Activated CD4-positive, alpha-beta memory T cell treated with anti-CD3 and anti-CD28 coated beads for 36 hours (primary cell): ENCODE data around the gene COQ10A. TPM values are rescaled to one million over a fixed set of nuclear protein-coding genes. Genes with fewer than 3 reads are reported as not detected.
"Not testable (repeated sequence)": the region's sequence is repeated elsewhere in the genome, so short reads cannot be mapped to it uniquely, and the experiment has no call there.

Experiments used
- CTCF ChIA-PET: fragments of 350-600 bp; sonication (Branson Sonifier 250); formaldehyde crosslinking; loops from one replicate; lab custom pipeline; 2021; ENCODE audit warnings: antibody characterized with exemption, inconsistent platforms; lab: Charles Lee
- POLR2A ChIA-PET: fragments of 350-600 bp; sonication (Branson Sonifier 250); formaldehyde crosslinking; loops from one replicate; lab custom pipeline; 2021; ENCODE audit warnings: antibody characterized with exemption; lab: Charles Lee
- DNase-seq: peaks from one replicate; pipeline ENCODE4 v3.0.0-alpha.2; 2020
- H3K27ac Mint-ChIP-seq: one replicate; pipeline ENCODE4 v1.8.0; 2021; ENCODE audit warnings: mixed read lengths
- H3K27me3 Mint-ChIP-seq: one replicate; pipeline ENCODE4 v1.8.0; 2021; ENCODE audit warnings: mixed read lengths
- H3K36me3 Mint-ChIP-seq: one replicate; pipeline ENCODE4 v1.8.0; 2021; ENCODE audit warnings: mixed read lengths
- H3K4me1 Mint-ChIP-seq: one replicate; pipeline ENCODE4 v1.8.0; 2021; ENCODE audit warnings: low read depth, mixed read lengths
- H3K4me3 Mint-ChIP-seq: one replicate; pipeline ENCODE4 v1.8.0; 2021; ENCODE audit warnings: mild to moderate bottlenecking, mixed read lengths
- H3K9me3 Mint-ChIP-seq: one replicate; pipeline ENCODE4 v1.8.0; 2021; ENCODE audit warnings: mixed read lengths
- intact Hi-C: fragments of 100-400 bp; cut with micrococcal nuclease; formaldehyde crosslinking; loops from one replicate; pipeline ENCODE4 v1.15.1; 2023
- total RNA-seq, 2 experiments: library from RNA; stranded (reverse); gene quantifications; one replicate each; pipeline ENCODE4 v1.2.3, GENCODE V29; 2021

Gene COQ10A
- total RNA-seq, 2 experiments from 2014 or later: 6.3 to 7.0 TPM

GRCh38 chr12:56280849-56281248 lies 14.1 kb downstream of the COQ10A start:
- intact Hi-C loops: no loop called here
- CTCF ChIA-PET: no interaction called here
- POLR2A ChIA-PET: no interaction called here
- Mint-ChIP-seq H3K27ac (no peak overlapping the region), H3K9me3 (no peaks in the 10 kb centered on the region), H3K4me3 (no peak overlapping the region), H3K36me3 (peaks cover 39% of the 10 kb centered on the region), H3K27me3 (no peaks in the 10 kb centered on the region), H3K4me1 (no peaks in the 10 kb centered on the region)
- DNase-seq: no peak

DNA sequence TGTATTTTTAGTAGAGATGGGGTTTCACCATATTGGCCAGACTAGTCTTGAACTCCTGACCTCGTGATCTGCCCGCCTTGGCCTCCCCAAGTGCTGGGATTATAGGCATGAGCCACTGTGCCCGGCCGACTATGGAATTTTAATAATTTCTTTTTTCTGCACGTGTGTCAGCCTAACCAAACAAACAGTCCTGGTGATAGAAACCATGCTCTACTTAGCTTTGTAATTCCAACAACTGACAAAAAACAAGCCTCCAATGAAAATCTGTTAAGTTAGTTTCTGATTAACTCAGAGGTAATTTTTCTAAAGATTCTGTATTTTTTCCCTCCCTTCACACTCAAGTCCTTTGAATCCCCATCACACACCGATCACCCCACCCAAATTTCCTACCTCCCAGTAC lies 15.3 kb downstream of the COQ10A start:
- Mint-ChIP-seq H3K4me1 (no peaks in the 10 kb centered on the region), H3K36me3 (peaks cover 38% of the 10 kb centered on the region), H3K4me3 (no peak overlapping the region), H3K27ac (peak overlapping the region; percentile 33), H3K27me3 (no peaks in the 10 kb centered on the region), H3K9me3 (no peaks in the 10 kb centered on the region)
- POLR2A ChIA-PET: no interaction called here
- intact Hi-C loops: no loop called here
- CTCF ChIA-PET: interaction anchor here (0.9 kb wide), 1 partner anchor 92 kb away, joined by 3 read pairs; the partner anchor contains the start of gene SMARCC2
- DNase-seq: no peak

DNA sequence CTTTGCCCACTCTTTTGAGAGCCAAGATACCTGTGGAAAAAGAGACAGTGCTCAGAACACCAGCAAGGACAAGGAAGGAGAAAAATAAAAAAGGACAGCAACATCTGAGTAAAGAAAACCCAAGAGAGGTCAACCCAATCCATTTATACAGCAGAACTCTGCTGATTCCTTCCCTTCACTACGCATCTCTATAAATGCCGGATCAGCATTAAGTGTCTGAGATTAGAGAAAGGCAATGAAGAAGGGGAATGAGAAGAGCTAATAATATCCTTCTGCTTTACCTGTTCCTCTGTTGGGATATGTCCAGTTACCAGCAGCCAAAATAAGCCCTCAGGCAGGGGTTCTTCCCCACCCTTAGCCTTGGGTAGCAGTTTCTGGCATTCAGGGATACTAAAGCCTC lies 15.8 kb downstream of the COQ10A start:
- peaks cover 38% of the 10 kb centered on the region for H3K36me3 Mint-ChIP-seq
- intact Hi-C loops: no loop called here

GRCh38 chr12:56284263-56284662 lies 17.5 kb downstream of the COQ10A start:
- CTCF ChIA-PET: interaction anchor here (1.9 kb wide), 1 partner anchor 17 kb away, joined by 6 read pairs; the partner anchor contains the start of gene COQ10A
- DNase-seq, H3K4me1 Mint-ChIP-seq, H3K9me3 Mint-ChIP-seq, H3K4me3 Mint-ChIP-seq, H3K27ac Mint-ChIP-seq, H3K27me3 Mint-ChIP-seq, intact Hi-C loops: not testable (repeated sequence)
- H3K36me3 Mint-ChIP-seq: peaks cover 34% of the 10 kb centered on the region
- POLR2A ChIA-PET: interaction anchor here (0.7 kb wide), 1 partner anchor 26 kb away, joined by 3 read pairs; no protein-coding TSS in a partner anchor

More for the DNA sequence above, 15.8 kb downstream of the COQ10A start:
- no peaks in the 10 kb centered on the region for H3K9me3 Mint-ChIP-seq
- H3K27me3 Mint-ChIP-seq: no peaks in the 10 kb centered on the region
- no peaks in the 10 kb centered on the region for H3K4me1 Mint-ChIP-seq
- CTCF ChIA-PET: interaction anchor here (0.8 to 0.9 kb wide), 2 partner anchors 93 to 182 kb away, joined by 3 read pairs; partner anchors contain the start of gene SMARCC2
- DNase-seq: no peak
- POLR2A ChIA-PET: no interaction called here
- no peak overlapping the region for H3K4me3 Mint-ChIP-seq
- peak overlapping the region; percentile 33 for H3K27ac Mint-ChIP-seq

DNA sequence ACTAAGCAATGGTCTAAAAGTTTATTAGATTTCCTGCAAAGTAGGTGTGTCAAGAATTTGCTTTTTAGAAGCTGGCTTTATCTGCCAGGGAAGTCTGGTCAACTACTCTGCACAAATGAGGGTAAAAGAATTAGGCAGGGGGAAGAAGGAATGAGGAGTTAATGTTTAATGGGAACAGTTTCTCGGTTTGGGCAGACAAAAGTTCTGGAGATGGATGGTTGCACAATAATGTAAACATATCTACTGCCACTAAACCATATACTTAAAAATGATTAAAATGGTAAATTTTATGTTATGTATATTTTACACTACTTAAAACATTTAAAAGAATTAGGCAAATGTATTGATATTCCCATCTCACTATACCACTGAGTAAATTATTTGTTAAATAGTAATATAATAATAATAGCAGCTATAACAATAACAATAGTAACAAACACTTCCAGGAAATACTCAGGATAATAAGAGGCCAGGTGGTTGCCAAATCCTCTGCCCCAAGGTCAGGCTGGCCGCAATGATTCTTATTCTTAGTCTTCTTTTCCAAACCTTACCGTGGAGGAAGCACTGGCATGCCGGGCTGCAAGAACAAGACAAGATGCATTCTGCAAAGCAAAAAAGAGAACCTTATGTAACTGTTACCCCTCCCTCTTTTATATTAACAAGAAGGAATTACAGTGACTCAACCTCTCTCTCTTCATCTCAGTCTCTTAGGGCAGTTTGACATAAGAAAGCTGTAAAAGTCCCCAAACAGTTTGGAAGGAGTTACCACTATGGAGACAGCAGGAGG lies 19.5 kb downstream of the COQ10A start:
- Mint-ChIP-seq H3K9me3 (no peaks in the 10 kb centered on the region), H3K27ac (no peak overlapping the region), H3K4me3 (no peak overlapping the region), H3K27me3 (no peaks in the 10 kb centered on the region), H3K36me3 (peaks cover 37% of the 10 kb centered on the region), H3K4me1 (peaks cover 12% of the 10 kb centered on the region)
- ChIA-PET POLR2A (no interaction called here), CTCF (interaction anchor here (1.0 to 2.3 kb wide), 3 partner anchors 19 to 307 kb away, joined by 3 to 9 read pairs (median 6); partner anchors contain the start of gene COQ10A)
- intact Hi-C loops: no loop called here
- DNase-seq: no peak

DNA sequence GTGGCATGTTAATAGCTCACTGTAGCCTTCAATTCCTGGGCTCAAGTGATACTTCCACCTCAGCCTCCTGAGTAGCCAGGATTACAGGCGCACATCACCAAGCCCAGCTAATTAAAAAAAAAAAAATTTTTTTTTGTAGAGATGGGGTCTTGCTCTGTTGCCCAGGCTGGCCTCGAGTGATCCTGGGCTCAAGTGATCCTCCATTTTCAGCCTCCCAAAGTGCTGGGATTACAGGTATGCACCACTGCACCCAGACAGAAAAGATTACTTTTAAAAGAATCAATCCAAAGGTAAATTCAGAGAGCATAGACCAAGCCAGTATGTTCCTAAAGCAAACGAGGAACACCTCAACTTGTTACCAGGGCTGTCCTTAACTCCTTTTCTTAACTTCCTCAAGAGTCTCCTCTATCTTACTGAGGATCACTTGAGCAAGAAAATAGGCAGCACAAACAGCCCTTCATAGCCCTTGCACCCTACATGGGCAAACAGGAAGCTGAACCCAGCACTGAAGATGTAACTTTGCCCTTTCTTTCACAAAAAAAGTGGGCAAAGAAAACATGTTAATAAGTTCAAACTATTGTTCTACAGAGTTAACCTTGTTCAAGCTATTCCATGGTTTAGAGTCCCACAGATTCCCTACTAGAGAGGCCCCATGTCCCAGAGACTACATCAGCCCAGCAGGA lies 22.1 kb downstream of the COQ10A start:
- H3K4me1 Mint-ChIP-seq: peaks cover 31% of the 10 kb centered on the region
- CTCF ChIA-PET: no interaction called here
- no peaks in the 10 kb centered on the region for H3K27me3 Mint-ChIP-seq
- no peaks in the 10 kb centered on the region for H3K9me3 Mint-ChIP-seq
- POLR2A ChIA-PET: interaction anchor here (1.0 to 1.1 kb wide), 2 partner anchors 13 to 37 kb away, joined by 3 to 4 read pairs; no protein-coding TSS in a partner anchor
- no peak overlapping the region for H3K27ac Mint-ChIP-seq
- no peak overlapping the region for H3K4me3 Mint-ChIP-seq
- H3K36me3 Mint-ChIP-seq: peaks cover 18% of the 10 kb centered on the region
- DNase-seq: no peak
- intact Hi-C loops: no loop called here

DNA sequence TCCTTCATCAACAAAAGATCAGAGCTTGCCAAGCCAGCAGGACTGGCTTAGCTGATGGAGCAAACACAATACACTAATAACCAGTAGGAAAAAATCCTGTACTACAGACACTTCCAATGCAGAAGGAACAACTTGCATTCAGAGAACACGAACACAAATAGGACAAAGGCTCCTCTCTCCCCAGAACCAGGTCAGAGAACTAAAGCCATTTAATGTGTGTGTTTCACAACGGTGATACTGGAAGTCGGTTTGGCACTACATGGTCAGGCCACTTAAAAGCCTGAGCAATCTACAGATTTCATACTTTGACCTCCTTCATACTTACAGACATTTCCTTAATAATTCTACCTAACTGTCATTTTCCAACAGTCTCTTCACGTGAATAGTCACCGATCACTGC lies 27.1 kb downstream of the COQ10A start:
- ChIA-PET CTCF (interaction anchor here (0.6 to 1.2 kb wide), 3 partner anchors 10 to 170 kb away, joined by 3 to 4 read pairs (median 4); partner anchors contain the start of gene TIMELESS), POLR2A (no interaction called here)
- Mint-ChIP-seq H3K9me3 (no peaks in the 10 kb centered on the region), H3K27me3 (no peaks in the 10 kb centered on the region), H3K4me1 (peaks cover 62% of the 10 kb centered on the region), H3K4me3 (no peak overlapping the region), H3K36me3 (peaks cover 28% of the 10 kb centered on the region), H3K27ac (no peak overlapping the region)
- no peak for DNase-seq
- intact Hi-C loops: no loop called here

- Mint-ChIP-seq H3K36me3 (peaks cover 21% of the 10 kb centered on the region), H3K27ac (peak overlapping the region; percentile 57), H3K4me1 (peaks cover 60% of the 10 kb centered on the region), H3K9me3 (no peaks in the 10 kb centered on the region), H3K27me3 (no peaks in the 10 kb centered on the region), H3K4me3 (no peak overlapping the region)
- no peak for DNase-seq
- intact Hi-C loops: no loop called here
- ChIA-PET CTCF (no interaction called here), POLR2A (interaction anchor here (1.0 kb wide), 1 partner anchor 39 kb away, joined by 3 read pairs; no protein-coding TSS in a partner anchor)
Measured at GRCh38 chr12:56296295-56296694, 29.6 kb downstream of the COQ10A start.

GRCh38 chr12:56297400-56297799 lies 30.7 kb downstream of the COQ10A start:
- intact Hi-C loops: no loop called here
- Mint-ChIP-seq H3K4me1 (peaks cover 58% of the 10 kb centered on the region), H3K27ac (peak overlapping the region; percentile 42), H3K4me3 (no peak overlapping the region), H3K36me3 (peaks cover 21% of the 10 kb centered on the region), H3K9me3 (no peaks in the 10 kb centered on the region), H3K27me3 (no peaks in the 10 kb centered on the region)
- ChIA-PET POLR2A (interaction anchor here (1.3 kb wide), 1 partner anchor 36 kb away, joined by 3 read pairs; the partner anchor contains the start of gene PAN2), CTCF (interaction anchor here (1.9 kb wide), 1 partner anchor 167 kb away, joined by 6 read pairs; no protein-coding TSS in a partner anchor)
- peak; percentile 16 for DNase-seq

DNA sequence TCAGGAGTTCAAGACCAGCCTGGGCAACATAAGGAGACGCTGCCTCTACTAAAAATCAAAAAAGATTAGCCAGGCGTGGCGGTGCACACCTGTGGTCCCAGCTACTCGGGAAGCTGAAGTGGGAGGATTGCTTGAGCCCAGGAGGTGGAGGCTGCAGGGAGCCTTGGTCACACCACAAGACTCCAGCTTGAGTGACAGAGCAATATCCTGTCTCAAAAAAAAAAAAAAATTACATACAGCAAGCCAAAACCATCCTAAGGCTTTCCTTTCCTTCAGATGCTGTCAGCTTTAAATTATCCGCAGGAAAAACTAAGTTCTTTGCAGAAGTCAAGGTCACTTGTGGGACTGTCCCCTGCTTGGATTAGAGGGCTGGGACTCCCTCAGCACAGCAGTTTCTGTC lies 32.1 kb downstream of the COQ10A start:
- ChIA-PET CTCF (interaction anchor here (1.0 to 2.0 kb wide), 5 partner anchors 10 to 179 kb away, joined by 3 to 6 read pairs (median 4); partner anchors contain the start of genes COQ10A and STAT2), POLR2A (interaction anchor here (0.7 to 2.2 kb wide), 10 partner anchors 10 to 181 kb away, joined by 3 to 9 read pairs (median 3); partner anchors contain the start of genes CNPY2, IL23A, PAN2 and SMARCC2)
- H3K27ac Mint-ChIP-seq: peak overlapping the region; percentile 98
- peaks cover 21% of the 10 kb centered on the region for H3K36me3 Mint-ChIP-seq
- peaks cover 52% of the 10 kb centered on the region for H3K4me1 Mint-ChIP-seq
- H3K9me3 Mint-ChIP-seq: no peaks in the 10 kb centered on the region
- no peaks in the 10 kb centered on the region for H3K27me3 Mint-ChIP-seq
- DNase-seq: no peak
- intact Hi-C loops: no loop called here
- peak overlapping the region; percentile 98 for H3K4me3 Mint-ChIP-seq

- POLR2A ChIA-PET: interaction anchor here (0.6 to 2.4 kb wide), 9 partner anchors 16 to 170 kb away, joined by 3 to 9 read pairs (median 3); partner anchors contain the start of genes CNPY2, IL23A, PAN2 and SMARCC2
- Mint-ChIP-seq H3K4me3 (peak overlapping the region; percentile 98), H3K4me1 (peaks cover 48% of the 10 kb centered on the region), H3K27me3 (no peaks in the 10 kb centered on the region), H3K36me3 (peaks cover 19% of the 10 kb centered on the region), H3K27ac (peak overlapping the region; percentile 98), H3K9me3 (no peaks in the 10 kb centered on the region)
- peak; percentile 25 for DNase-seq
- CTCF ChIA-PET: interaction anchor here (1.0 to 2.0 kb wide), 7 partner anchors 9 to 180 kb away, joined by 3 to 6 read pairs (median 4); partner anchors contain the start of genes COQ10A, STAT2 and TIMELESS
- intact Hi-C loops: no loop called here
Measured at GRCh38 chr12:56299308-56299852, 32.6 kb downstream of the COQ10A start.
